ENCODE measurements around the gene NDST4.

DNA sequence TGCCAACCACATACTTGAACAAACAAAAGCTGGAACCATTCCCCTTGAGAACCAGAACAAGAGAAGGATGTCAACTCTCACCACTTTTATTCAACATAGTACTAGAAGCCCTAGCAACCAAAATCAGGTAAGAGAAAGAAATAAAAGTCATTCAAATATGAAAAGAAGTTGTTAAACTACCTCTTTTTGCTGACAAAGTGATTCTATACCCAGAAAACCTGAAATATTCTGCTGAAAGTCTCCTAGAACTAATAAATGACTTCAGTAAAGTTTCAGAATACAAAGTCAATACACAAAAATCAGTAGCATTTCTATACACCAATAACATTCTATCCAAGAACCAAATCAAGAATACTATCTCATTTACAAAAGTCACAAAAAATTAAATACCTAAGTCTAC is 327.9 kb downstream of the NDST4 start:
- TF ChIP-seq, protein P1, sequence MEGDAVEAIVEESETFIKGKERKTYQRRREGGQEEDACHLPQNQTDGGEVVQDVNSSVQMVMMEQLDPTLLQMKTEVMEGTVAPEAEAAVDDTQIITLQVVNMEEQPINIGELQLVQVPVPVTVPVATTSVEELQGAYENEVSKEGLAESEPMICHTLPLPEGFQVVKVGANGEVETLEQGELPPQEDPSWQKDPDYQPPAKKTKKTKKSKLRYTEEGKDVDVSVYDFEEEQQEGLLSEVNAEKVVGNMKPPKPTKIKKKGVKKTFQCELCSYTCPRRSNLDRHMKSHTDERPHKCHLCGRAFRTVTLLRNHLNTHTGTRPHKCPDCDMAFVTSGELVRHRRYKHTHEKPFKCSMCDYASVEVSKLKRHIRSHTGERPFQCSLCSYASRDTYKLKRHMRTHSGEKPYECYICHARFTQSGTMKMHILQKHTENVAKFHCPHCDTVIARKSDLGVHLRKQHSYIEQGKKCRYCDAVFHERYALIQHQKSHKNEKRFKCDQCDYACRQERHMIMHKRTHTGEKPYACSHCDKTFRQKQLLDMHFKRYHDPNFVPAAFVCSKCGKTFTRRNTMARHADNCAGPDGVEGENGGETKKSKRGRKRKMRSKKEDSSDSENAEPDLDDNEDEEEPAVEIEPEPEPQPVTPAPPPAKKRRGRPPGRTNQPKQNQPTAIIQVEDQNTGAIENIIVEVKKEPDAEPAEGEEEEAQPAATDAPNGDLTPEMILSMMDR (IDR thresholded peaks at IDR 0.05): no peak
- TF ChIP-seq POLR2AphosphoS5 (IDR thresholded peaks at IDR 0.05) (no peak), POLR2A (IDR thresholded peaks at IDR 0.05) (no peak), EP300 (IDR thresholded peaks at IDR 0.05) (no peak)
